HepG2 (cell line): ENCODE measurements around the gene CERS5. TPM values are rescaled to one million over a fixed set of nuclear protein-coding genes. Genes with fewer than 3 reads are reported as not detected.

Experiments used
- BRD4 ChIP-seq: sonication (generic); formaldehyde crosslinking; IDR thresholded peaks from 2 replicates; pipeline ENCODE4 v1.4.0; 2020; ENCODE audit warnings: missing genetic modification reagents
- ELF4 ChIP-seq: sonication (generic); formaldehyde crosslinking; IDR thresholded peaks from 2 replicates; pipeline ENCODE4 v1.5.0; 2020; ENCODE audit warnings: missing genetic modification reagents, mild to moderate bottlenecking, moderate library complexity, borderline replicate concordance
- ISL2 ChIP-seq: sonication (generic); formaldehyde crosslinking; IDR thresholded peaks from 2 replicates; pipeline ENCODE4 v1.5.0; 2020; ENCODE audit warnings: missing genetic modification reagents
- KLF16 ChIP-seq, 2 experiments: sonication (generic) in 1 of 2; formaldehyde crosslinking in 1 of 2; IDR thresholded peaks; 2 replicates each; pipeline versions ENCODE4 v1.6.1 to v1.8.0; 2016 to 2023; ENCODE audit warnings: missing genetic modification reagents in 2 of 2, missing compliant biosample characterization in 1 of 2
- MATR3 ChIP-seq: sonication (generic); formaldehyde crosslinking; IDR thresholded peaks from 2 replicates; pipeline ENCODE4 v1.4.0; 2020; ENCODE audit warnings: missing genetic modification reagents
- SIX1 ChIP-seq: sonication (generic); formaldehyde crosslinking; IDR thresholded peaks from 2 replicates; pipeline ENCODE4 v1.4.0; 2020; ENCODE audit warnings: missing genetic modification reagents, borderline replicate concordance
- THAP11 ChIP-seq: IDR thresholded peaks from 2 replicates; pipeline ENCODE4 v1.6.1; 2016; ENCODE audit warnings: missing biosample characterization, missing genetic modification reagents
- ZEB1 ChIP-seq: IDR thresholded peaks from 2 replicates; pipeline ENCODE4 v1.6.1; 2012; ENCODE audit warnings: mild to moderate bottlenecking, low read depth, inconsistent platforms; ENCODE audit not compliant: insufficient replicate concordance
- ZMYM2 ChIP-seq: sonication (generic); formaldehyde crosslinking; IDR thresholded peaks from 2 replicates; pipeline ENCODE4 v1.8.0; 2022; ENCODE audit warnings: mild to moderate bottlenecking, missing genetic modification reagents
- ZNF101 ChIP-seq: sonication (generic); formaldehyde crosslinking; IDR thresholded peaks from 2 replicates; pipeline ENCODE4 v1.4.0; 2020; ENCODE audit warnings: mild to moderate bottlenecking, low read depth, missing genetic modification reagents, borderline replicate concordance
- ZNF329 ChIP-seq: sonication (generic); formaldehyde crosslinking; IDR thresholded peaks from 2 replicates; pipeline ENCODE4 v1.9.0; 2021; ENCODE audit warnings: low read depth, mild to moderate bottlenecking, missing genetic modification reagents
- ZNF333 ChIP-seq: sonication (generic); formaldehyde crosslinking; IDR thresholded peaks from 2 replicates; pipeline ENCODE4 v1.4.0; 2020; ENCODE audit warnings: mild to moderate bottlenecking, missing genetic modification reagents, borderline replicate concordance
- ZNF564 ChIP-seq: sonication (generic); formaldehyde crosslinking; IDR thresholded peaks from 2 replicates; pipeline ENCODE4 v1.8.1; 2023; ENCODE audit warnings: mild to moderate bottlenecking, missing genetic modification reagents
- ZNF570 ChIP-seq: sonication (generic); formaldehyde crosslinking; IDR thresholded peaks from 2 replicates; pipeline ENCODE4 v1.4.0; 2020; ENCODE audit warnings: mild to moderate bottlenecking, missing genetic modification reagents, borderline replicate concordance
- ZNF891 ChIP-seq: sonication (generic); formaldehyde crosslinking; IDR thresholded peaks from 2 replicates; pipeline ENCODE4 v1.5.0; 2020; ENCODE audit warnings: mild to moderate bottlenecking, missing genetic modification reagents
- polyA plus RNA-seq, 8 experiments: library from polyadenylated mRNA; depleted of rRNA in 3 of 8; stranded (reverse) in 7 of 8; unstranded in 1 of 8; fragments of >200 nt; fragmentation: Illumina TruSeq in 4 of 8; extraction: Trizol in 4 of 8; gene quantifications; 2 replicates each; pipeline versions ENCODE4 v1.2.1 to v1.2.3, GENCODE V29; 2011 to 2016; ENCODE audit warnings: low read depth in 4 of 8, missing spikeins in 1 of 8, mixed read lengths in 1 of 8; ENCODE audit not compliant: insufficient read depth in 1 of 8
- total RNA-seq, 5 experiments: library from RNA; depleted of rRNA; stranded (reverse); fragments of >200 nt; fragmentation: Illumina TruSeq; extraction: Trizol; gene quantifications; 2 replicates each; pipeline ENCODE4 v1.2.3, GENCODE V29; 2016; ENCODE audit warnings: low read depth in 1 of 5
- TF ChIP-seq, protein P1 (sequence below): sonication (generic); formaldehyde crosslinking; IDR thresholded peaks from 2 replicates; pipeline ENCODE4 v1.5.1; 2020; ENCODE audit warnings: mild to moderate bottlenecking, missing genetic modification reagents, borderline replicate concordance
- TF ChIP-seq, protein P2 (sequence below): sonication (generic); formaldehyde crosslinking; conservative IDR thresholded peaks from 2 replicates; pipeline ENCODE4 v1.8.1; 2023; ENCODE audit warnings: missing genetic modification reagents
- TF ChIP-seq, protein P3 (sequence below), 2 experiments: sonication (generic) in 1 of 2; formaldehyde crosslinking in 1 of 2; IDR thresholded peaks; 2 replicates each; pipeline versions ENCODE4 v1.6.1 to v1.9.0; 2014 to 2022; ENCODE audit warnings: antibody characterized with exemption in 1 of 2, borderline replicate concordance in 1 of 2, inconsistent platforms in 1 of 2, low read depth in 1 of 2, missing genetic modification reagents in 1 of 2

Gene CERS5
- total and polyA plus RNA-seq, 2 of the 13 experiments (the other 11 are each of a cell fraction or from before 2014, with no cell fraction given), result 22.3 to 48.8 TPM

DNA sequence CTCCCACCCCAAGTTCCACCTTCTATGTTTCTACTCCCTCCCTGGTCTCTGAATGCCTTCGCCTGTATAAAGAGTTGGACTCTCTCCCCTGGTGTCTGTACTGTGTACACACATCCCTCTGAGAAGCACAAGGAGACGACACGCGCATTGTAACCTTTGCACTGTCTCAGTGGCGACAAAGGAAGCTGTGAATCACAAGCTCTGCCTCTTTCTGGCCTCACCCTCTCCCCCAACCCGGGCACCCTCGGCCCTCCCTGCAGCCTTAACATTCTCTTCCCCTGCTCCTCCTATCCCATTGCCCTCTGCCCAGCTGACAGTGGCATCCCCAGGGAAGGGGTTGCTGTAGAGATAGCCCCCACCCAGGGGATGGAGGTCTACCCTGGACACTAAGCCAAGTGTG lies 84.5 kb downstream of the CERS5 start (continued):
- TF ChIP-seq MATR3 (CRISPR knock-in tag) (no peak), ZNF564 (CRISPR knock-in tag) (0 out of 2 replicates have a peak, but pooled peaks have one; percentile 55), SIX1 (CRISPR knock-in tag) (no peak), ZEB1 (no peak), ZMYM2 (CRISPR knock-in tag) (no peak), KLF16 (CRISPR knock-in tag; IDR thresholded peaks at IDR 0.05) (peak in 1 of 2 experiments; percentile 73; a peak in 1 of 4 replicates), ELF4 (CRISPR knock-in tag) (no peak), ZNF101 (CRISPR knock-in tag) (no peak), ISL2 (CRISPR knock-in tag) (no peak), BRD4 (CRISPR knock-in tag) (no peak), ZNF333 (CRISPR knock-in tag) (no peak), ZNF891 (CRISPR knock-in tag) (no peak), ZNF570 (no peak), THAP11 (CRISPR knock-in tag) (peak; percentile 72), ZNF329 (CRISPR knock-in tag) (no peak)
- TF ChIP-seq, protein P1, sequence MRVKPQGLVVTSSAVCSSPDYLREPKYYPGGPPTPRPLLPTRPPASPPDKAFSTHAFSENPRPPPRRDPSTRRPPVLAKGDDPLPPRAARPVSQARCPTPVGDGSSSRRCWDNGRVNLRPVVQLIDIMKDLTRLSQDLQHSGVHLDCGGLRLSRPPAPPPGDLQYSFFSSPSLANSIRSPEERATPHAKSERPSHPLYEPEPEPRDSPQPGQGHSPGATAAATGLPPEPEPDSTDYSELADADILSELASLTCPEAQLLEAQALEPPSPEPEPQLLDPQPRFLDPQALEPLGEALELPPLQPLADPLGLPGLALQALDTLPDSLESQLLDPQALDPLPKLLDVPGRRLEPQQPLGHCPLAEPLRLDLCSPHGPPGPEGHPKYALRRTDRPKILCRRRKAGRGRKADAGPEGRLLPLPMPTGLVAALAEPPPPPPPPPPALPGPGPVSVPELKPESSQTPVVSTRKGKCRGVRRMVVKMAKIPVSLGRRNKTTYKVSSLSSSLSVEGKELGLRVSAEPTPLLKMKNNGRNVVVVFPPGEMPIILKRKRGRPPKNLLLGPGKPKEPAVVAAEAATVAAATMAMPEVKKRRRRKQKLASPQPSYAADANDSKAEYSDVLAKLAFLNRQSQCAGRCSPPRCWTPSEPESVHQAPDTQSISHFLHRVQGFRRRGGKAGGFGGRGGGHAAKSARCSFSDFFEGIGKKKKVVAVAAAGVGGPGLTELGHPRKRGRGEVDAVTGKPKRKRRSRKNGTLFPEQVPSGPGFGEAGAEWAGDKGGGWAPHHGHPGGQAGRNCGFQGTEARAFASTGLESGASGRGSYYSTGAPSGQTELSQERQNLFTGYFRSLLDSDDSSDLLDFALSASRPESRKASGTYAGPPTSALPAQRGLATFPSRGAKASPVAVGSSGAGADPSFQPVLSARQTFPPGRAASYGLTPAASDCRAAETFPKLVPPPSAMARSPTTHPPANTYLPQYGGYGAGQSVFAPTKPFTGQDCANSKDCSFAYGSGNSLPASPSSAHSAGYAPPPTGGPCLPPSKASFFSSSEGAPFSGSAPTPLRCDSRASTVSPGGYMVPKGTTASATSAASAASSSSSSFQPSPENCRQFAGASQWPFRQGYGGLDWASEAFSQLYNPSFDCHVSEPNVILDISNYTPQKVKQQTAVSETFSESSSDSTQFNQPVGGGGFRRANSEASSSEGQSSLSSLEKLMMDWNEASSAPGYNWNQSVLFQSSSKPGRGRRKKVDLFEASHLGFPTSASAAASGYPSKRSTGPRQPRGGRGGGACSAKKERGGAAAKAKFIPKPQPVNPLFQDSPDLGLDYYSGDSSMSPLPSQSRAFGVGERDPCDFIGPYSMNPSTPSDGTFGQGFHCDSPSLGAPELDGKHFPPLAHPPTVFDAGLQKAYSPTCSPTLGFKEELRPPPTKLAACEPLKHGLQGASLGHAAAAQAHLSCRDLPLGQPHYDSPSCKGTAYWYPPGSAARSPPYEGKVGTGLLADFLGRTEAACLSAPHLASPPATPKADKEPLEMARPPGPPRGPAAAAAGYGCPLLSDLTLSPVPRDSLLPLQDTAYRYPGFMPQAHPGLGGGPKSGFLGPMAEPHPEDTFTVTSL (CRISPR knock-in tag), result no peak; the same call in 1 of the 2 replicates
- TF ChIP-seq, protein P2, sequence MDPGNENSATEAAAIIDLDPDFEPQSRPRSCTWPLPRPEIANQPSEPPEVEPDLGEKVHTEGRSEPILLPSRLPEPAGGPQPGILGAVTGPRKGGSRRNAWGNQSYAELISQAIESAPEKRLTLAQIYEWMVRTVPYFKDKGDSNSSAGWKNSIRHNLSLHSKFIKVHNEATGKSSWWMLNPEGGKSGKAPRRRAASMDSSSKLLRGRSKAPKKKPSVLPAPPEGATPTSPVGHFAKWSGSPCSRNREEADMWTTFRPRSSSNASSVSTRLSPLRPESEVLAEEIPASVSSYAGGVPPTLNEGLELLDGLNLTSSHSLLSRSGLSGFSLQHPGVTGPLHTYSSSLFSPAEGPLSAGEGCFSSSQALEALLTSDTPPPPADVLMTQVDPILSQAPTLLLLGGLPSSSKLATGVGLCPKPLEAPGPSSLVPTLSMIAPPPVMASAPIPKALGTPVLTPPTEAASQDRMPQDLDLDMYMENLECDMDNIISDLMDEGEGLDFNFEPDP, result no peak
- TF ChIP-seq, protein P3, sequence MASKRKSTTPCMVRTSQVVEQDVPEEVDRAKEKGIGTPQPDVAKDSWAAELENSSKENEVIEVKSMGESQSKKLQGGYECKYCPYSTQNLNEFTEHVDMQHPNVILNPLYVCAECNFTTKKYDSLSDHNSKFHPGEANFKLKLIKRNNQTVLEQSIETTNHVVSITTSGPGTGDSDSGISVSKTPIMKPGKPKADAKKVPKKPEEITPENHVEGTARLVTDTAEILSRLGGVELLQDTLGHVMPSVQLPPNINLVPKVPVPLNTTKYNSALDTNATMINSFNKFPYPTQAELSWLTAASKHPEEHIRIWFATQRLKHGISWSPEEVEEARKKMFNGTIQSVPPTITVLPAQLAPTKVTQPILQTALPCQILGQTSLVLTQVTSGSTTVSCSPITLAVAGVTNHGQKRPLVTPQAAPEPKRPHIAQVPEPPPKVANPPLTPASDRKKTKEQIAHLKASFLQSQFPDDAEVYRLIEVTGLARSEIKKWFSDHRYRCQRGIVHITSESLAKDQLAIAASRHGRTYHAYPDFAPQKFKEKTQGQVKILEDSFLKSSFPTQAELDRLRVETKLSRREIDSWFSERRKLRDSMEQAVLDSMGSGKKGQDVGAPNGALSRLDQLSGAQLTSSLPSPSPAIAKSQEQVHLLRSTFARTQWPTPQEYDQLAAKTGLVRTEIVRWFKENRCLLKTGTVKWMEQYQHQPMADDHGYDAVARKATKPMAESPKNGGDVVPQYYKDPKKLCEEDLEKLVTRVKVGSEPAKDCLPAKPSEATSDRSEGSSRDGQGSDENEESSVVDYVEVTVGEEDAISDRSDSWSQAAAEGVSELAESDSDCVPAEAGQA (IDR thresholded peaks at IDR 0.05; ENCODE audit: low read depth), result no peak
- TF ChIP-seq, protein P3 (CRISPR knock-in tag; IDR thresholded peaks at IDR 0.05; ENCODE audit: borderline replicate concordance), result no peak
